ENCODE measurements around the gene TOE1. TPM values are rescaled to one million over a fixed set of nuclear protein-coding genes. Genes with fewer than 3 reads are reported as not detected.
"Not testable (repeated sequence)": the region's sequence is repeated elsewhere in the genome, so short reads cannot be mapped to it uniquely, and the experiment has no call there.

The TOE1 gene
- polyA plus RNA-seq, 1 experiment, result 19.4 TPM

GRCh38 chr1:45383191-45383590, 43.2 kb downstream of the TOE1 start:
- POLR2A ChIA-PET, result no interaction called here
- no peak for DNase-seq (ENCODE audit: low read depth)
- CTCF ChIA-PET, result no interaction called here
- Histone ChIP-seq H3K27me3 (ENCODE audit: control insufficient read depth, insufficient read depth, low read length) (no peaks in the 10 kb centered on the region), H3K4me3 (ENCODE audit: low read depth, low read length) (no peak overlapping the region), H3K36me3 (ENCODE audit: control insufficient read depth, insufficient read depth, low read length) (no peaks in the 10 kb centered on the region)
- TF ChIP-seq, protein P1, sequence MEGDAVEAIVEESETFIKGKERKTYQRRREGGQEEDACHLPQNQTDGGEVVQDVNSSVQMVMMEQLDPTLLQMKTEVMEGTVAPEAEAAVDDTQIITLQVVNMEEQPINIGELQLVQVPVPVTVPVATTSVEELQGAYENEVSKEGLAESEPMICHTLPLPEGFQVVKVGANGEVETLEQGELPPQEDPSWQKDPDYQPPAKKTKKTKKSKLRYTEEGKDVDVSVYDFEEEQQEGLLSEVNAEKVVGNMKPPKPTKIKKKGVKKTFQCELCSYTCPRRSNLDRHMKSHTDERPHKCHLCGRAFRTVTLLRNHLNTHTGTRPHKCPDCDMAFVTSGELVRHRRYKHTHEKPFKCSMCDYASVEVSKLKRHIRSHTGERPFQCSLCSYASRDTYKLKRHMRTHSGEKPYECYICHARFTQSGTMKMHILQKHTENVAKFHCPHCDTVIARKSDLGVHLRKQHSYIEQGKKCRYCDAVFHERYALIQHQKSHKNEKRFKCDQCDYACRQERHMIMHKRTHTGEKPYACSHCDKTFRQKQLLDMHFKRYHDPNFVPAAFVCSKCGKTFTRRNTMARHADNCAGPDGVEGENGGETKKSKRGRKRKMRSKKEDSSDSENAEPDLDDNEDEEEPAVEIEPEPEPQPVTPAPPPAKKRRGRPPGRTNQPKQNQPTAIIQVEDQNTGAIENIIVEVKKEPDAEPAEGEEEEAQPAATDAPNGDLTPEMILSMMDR (IDR thresholded peaks at IDR 0.05; ENCODE audit: insufficient read depth, low read depth, low read length), result no peak

DNA sequence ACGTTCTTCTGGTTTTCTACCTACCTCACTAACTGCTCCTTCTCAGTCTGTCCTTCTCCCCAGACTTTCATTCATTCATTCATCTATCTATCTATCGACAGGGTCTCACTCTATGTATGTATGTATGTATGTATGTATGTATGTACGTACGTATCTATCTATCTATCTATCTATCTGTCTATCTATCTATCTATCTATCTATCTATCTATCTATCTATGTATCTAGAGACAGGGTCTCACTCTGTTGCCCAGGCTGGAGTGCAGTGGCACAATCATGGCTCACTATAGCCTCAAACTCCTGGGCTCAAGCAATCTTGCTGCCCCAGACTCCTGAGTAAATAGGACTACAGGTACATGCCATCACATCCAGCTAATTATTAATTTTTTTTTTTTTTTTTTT, 44.2 kb downstream of the TOE1 start:
- H3K27me3 ChIP-seq (ENCODE audit: control insufficient read depth, insufficient read depth, low read length); POLR2A ChIA-PET; H3K36me3 ChIP-seq (ENCODE audit: control insufficient read depth, insufficient read depth, low read length); H3K4me3 ChIP-seq (ENCODE audit: low read depth, low read length); CTCF ChIA-PET; DNase-seq (ENCODE audit: low read depth): not testable (repeated sequence)

GRCh38 chr1:45385302-45385701, 45.3 kb downstream of the TOE1 start:
- POLR2A ChIA-PET, result no interaction called here
- TF ChIP-seq, protein P1 (IDR thresholded peaks at IDR 0.05; ENCODE audit: insufficient read depth, low read depth, low read length), result no peak
- DNase-seq (ENCODE audit: low read depth), result no peak
- CTCF ChIA-PET, result no interaction called here
- Histone ChIP-seq H3K27me3 (ENCODE audit: control insufficient read depth, insufficient read depth, low read length) (no peaks in the 10 kb centered on the region), H3K36me3 (ENCODE audit: control insufficient read depth, insufficient read depth, low read length) (no peaks in the 10 kb centered on the region), H3K4me3 (ENCODE audit: low read depth, low read length) (no peak overlapping the region)

DNA sequence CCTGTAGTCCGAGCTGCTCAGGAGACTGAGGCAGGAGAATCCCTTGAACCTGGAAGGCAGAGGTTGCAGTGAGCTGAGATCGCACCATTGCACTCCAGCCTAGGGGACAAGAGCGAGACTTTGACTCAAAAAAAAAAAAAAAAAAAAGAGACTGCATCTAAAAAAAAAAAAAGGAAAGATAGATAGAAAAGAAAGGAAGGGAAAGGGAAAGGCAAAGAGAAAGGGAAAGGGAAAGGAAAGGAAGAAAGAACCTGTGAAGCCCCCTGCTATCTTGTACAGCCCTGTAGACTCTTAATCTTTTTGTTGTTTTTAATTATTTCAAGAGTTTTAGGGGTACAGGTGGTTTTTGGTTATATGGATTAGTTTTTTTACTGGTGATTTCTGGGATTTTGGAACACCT, 46.2 kb downstream of the TOE1 start:
- CTCF ChIA-PET, result no interaction called here
- TF ChIP-seq, protein P1 (IDR thresholded peaks at IDR 0.05; ENCODE audit: insufficient read depth, low read depth, low read length), result no peak

More for the DNA sequence above, 46.2 kb downstream of the TOE1 start:
- no peak overlapping the region for H3K4me3 ChIP-seq (ENCODE audit: low read depth, low read length)
- no peaks in the 10 kb centered on the region for H3K27me3 ChIP-seq (ENCODE audit: control insufficient read depth, insufficient read depth, low read length)
- POLR2A ChIA-PET, result no interaction called here
- no peak for DNase-seq (ENCODE audit: low read depth)
- H3K36me3 ChIP-seq (ENCODE audit: control insufficient read depth, insufficient read depth, low read length), result no peaks in the 10 kb centered on the region

Other genes with a start within 250 kb of the TOE1 start
- gene ZSWIM5, start 133.6 kb upstream of the TOE1 start, polyA plus RNA-seq (2011; rRNA removed), result 0.07 and 0.15 TPM in 2 replicates
- 0.38 and 0.56 TPM in 2 replicates for gene HPDL, start 13.3 kb upstream of the TOE1 start, polyA plus RNA-seq (2011; rRNA removed)
- gene MUTYH, start 270 bp downstream of the TOE1 start, polyA plus RNA-seq (2011; rRNA removed), result 7.4 and 11.7 TPM in 2 replicates
- 2.4 and 2.5 TPM in 2 replicates for gene TESK2, start 151.0 kb downstream of the TOE1 start, polyA plus RNA-seq (2011; rRNA removed)
- gene CCDC163, start 159.9 kb downstream of the TOE1 start, polyA plus RNA-seq (2011; rRNA removed), result 1.4 and 1.6 TPM in 2 replicates
- 4.8 and 6.3 TPM in 2 replicates for gene MMACHC, start 160.1 kb downstream of the TOE1 start, polyA plus RNA-seq (2011; rRNA removed)
- 414 and 752 TPM in 2 replicates for gene PRDX1, start 181.7 kb downstream of the TOE1 start, polyA plus RNA-seq (2011; rRNA removed)
- gene AKR1A1, start 210.7 kb downstream of the TOE1 start, polyA plus RNA-seq (2011; rRNA removed), result 161 and 188 TPM in 2 replicates
- 42.0 and 43.9 TPM in 2 replicates for gene NASP, start 243.9 kb downstream of the TOE1 start, polyA plus RNA-seq (2011; rRNA removed)

All from BJ (cell line).